HEK293 (cell line): ENCODE measurements around the gene NAALADL2.

ENCODE experiments used
- CTCF ChIP-seq: fragments of 450-650 bp; formaldehyde crosslinking; IDR thresholded peaks from 2 replicates; pipeline ENCODE4 v1.5.1; 2016; ENCODE audit warnings: missing biosample characterization, missing genetic modification characterization
- PRDM1 ChIP-seq: fragments of 450-650 bp; formaldehyde crosslinking; IDR thresholded peaks from 2 replicates; pipeline ENCODE4; 2016; ENCODE audit warnings: missing biosample characterization, missing genetic modification characterization
- TCF7L2 ChIP-seq: IDR thresholded peaks from 2 replicates; pipeline ENCODE4 v1.6.1; 2011; ENCODE audit warnings: low read depth, mild to moderate bottlenecking, inconsistent platforms, low read length, moderate library complexity, borderline replicate concordance
- ZBTB21 ChIP-seq: fragments of 450-650 bp; formaldehyde crosslinking; IDR thresholded peaks from 2 replicates; pipeline ENCODE4 v1.5.1; 2017; ENCODE audit warnings: missing biosample characterization, missing genetic modification characterization
- ZNF175 ChIP-seq: fragments of 450-650 bp; formaldehyde crosslinking; IDR thresholded peaks from 2 replicates; pipeline ENCODE4 v1.5.1; 2016; ENCODE audit warnings: missing biosample characterization, missing genetic modification characterization
- TF ChIP-seq, protein P1 (sequence below): IDR thresholded peaks from 2 replicates; pipeline ENCODE4 v1.6.1; 2011; ENCODE audit warnings: mild to moderate bottlenecking, low read depth, low read length, borderline replicate concordance
- TF ChIP-seq, protein P2 (sequence below): fragments of 450-650 bp; formaldehyde crosslinking; conservative IDR thresholded peaks from 2 replicates; pipeline ENCODE4 v1.5.1; 2016; ENCODE audit warnings: low read depth, missing biosample characterization, missing genetic modification characterization

DNA sequence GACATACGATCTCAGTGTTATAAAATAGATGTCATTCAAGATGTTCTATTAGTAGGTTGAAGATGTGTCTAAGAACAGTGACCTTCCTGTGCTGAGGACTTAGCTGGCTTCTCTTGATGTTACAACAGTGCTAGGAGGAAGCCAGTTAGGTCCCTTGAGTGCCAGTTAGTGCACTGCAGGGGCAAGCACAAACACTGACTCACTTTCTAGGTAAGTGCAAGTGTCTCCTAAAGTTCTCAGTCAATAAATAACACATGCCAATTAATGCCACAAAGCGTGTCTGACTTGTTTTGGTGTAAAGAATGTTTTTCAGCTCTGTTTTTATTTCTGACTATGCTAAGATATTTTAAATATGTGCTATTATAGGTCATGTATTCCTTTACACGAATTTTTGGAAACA lies 211.8 kb downstream of the NAALADL2 start:
- TF ChIP-seq ZBTB21 (tag by site-specific recombination) (no peak), TCF7L2 (no peak), CTCF (tag by site-specific recombination) (no peak), ZNF175 (no peak), PRDM1 (tag by site-specific recombination) (no peak)
- TF ChIP-seq, protein P1, sequence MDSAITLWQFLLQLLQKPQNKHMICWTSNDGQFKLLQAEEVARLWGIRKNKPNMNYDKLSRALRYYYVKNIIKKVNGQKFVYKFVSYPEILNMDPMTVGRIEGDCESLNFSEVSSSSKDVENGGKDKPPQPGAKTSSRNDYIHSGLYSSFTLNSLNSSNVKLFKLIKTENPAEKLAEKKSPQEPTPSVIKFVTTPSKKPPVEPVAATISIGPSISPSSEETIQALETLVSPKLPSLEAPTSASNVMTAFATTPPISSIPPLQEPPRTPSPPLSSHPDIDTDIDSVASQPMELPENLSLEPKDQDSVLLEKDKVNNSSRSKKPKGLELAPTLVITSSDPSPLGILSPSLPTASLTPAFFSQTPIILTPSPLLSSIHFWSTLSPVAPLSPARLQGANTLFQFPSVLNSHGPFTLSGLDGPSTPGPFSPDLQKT = no peak
- TF ChIP-seq, protein P2, sequence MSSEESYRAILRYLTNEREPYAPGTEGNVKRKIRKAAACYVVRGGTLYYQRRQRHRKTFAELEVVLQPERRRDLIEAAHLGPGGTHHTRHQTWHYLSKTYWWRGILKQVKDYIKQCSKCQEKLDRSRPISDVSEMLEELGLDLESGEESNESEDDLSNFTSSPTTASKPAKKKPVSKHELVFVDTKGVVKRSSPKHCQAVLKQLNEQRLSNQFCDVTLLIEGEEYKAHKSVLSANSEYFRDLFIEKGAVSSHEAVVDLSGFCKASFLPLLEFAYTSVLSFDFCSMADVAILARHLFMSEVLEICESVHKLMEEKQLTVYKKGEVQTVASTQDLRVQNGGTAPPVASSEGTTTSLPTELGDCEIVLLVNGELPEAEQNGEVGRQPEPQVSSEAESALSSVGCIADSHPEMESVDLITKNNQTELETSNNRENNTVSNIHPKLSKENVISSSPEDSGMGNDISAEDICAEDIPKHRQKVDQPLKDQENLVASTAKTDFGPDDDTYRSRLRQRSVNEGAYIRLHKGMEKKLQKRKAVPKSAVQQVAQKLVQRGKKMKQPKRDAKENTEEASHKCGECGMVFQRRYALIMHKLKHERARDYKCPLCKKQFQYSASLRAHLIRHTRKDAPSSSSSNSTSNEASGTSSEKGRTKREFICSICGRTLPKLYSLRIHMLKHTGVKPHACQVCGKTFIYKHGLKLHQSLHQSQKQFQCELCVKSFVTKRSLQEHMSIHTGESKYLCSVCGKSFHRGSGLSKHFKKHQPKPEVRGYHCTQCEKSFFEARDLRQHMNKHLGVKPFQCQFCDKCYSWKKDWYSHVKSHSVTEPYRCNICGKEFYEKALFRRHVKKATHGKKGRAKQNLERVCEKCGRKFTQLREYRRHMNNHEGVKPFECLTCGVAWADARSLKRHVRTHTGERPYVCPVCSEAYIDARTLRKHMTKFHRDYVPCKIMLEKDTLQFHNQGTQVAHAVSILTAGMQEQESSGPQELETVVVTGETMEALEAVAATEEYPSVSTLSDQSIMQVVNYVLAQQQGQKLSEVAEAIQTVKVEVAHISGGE (tag by site-specific recombination) = no peak
